CD4-positive, alpha-beta T cell treated with Interleukin-17A for 1 hour (primary cell): Measurements from ENCODE around the gene STOML2.
A peak's percentile ranks its signal among the peaks of the same experiment; 100 is the strongest.

Source experiments
- DNase-seq: peaks from one replicate; pipeline ENCODE4 v3.0.0-alpha.2; 2020

STOML2 gene

GRCh38 chr9:35071814-35072460 lies 31.0 kb downstream of the STOML2 start:
- DNase-seq, result peak; percentile 80

GRCh38 chr9:35070823-35071813 lies 31.8 kb downstream of the STOML2 start:
- DNase-seq, result no peak

DNA sequence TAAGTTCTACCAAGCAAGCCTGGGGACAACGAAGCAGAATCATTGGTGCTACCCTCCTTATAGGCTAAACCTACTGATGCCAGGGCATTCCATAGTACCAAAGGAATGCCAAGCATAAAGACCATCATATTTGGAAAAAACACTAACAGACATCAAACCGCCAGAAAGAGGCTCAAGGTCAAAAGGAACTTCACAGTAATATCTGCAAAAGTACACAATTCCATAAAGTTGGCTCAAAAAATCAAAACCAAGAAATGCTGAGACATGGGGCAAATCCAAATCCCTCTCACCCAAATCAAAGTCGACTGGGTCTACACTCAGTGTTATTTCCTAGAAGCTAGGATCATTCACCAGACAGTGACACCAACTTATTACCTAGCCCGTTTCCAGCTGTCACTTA lies 33.9 kb downstream of the STOML2 start:
- DNase-seq, result no peak

GRCh38 chr9:35067056-35067455 lies 35.9 kb downstream of the STOML2 start:
- no peak for DNase-seq

DNA sequence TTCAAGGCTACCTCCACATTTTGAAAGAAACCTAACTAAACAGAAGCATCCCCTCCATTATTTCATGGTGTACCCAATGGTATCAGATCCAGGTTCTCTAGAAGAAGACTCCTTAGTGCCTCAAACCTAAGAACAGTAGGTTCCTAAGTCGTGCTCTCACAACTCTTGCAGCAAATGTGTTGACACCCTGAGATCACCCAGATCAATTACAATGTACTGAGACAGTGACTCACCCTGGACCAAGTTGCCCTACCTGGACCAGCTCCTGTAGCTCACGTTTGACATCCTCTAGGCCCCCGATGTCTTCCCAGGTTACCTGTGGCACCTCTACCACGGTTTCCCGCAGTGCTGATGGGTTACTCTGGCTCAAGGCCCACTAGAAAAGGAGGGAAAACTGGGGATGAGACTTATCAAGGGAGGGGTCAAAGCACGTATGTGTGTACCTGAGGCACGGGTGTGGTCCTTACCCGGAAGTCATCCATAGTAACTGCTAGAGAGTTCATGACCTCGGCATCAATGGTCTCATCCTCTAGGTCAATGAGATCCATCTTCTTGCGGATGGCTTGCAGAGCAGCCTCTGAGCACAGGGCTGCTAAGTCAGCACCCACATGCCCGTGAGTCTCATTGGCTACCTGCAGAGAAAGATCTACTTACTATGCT lies 42.3 kb downstream of the STOML2 start:
- no peak for DNase-seq

DNA sequence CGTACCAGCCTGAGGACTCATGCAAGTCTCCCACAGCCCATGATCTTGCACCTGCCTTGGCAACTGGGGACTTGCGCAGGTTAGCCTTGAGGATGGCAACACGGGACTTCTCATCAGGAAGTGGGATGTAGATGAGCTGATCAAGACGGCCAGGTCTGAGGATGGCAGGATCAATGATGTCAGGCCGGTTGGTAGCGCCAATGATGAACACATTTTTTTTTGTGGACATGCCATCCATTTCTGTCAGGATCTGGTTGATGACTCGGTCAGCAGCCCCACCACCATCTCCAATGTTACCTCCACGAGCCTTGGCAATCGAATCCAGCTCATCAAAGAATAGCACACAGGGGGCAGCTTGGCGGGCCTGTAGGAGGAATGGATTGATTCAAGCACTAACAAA lies 43.5 kb downstream of the STOML2 start:
- no peak for DNase-seq

- DNase-seq, result no peak
Measured at GRCh38 chr9:35057271-35057620, 45.7 kb downstream of the STOML2 start.

- no peak for DNase-seq
Measured at GRCh38 chr9:35056571-35057270, 46.2 kb downstream of the STOML2 start.

DNA sequence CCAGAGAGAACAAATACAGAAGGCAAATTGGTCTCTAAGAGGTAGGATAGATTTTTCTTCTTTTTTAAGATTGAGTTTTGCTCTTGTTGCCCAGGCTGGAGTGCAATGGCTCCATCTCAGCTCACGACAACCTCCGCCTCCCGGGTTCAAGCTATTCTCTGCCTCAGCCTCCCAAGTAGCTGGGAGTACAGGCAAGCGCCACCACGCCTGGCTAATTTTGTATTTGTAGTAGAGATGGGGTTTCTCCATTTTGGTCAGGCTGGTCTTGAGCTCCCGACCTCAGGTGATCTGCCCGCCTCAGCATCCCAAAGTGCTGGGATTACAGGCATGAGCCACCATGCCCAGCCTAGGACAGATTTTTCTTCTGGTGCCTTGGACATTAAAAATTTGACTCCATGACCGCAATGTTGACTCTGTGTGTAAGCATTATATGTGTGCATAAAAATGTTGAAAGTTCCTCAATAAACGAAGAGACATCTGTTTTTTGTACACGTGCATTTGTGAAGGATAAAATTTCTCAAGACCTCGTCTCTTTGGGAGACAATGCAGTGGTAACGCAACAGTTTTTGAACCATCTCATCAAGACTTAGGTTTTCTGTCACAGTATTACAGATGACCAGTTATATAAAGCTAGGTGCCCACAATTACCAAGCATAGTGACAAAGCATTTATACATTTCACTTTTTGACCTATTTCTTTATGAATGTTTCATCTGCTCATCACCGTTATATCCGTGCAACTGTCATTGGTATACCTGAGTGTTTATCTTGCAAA lies 47.9 kb downstream of the STOML2 start:
- DNase-seq, result no peak

GRCh38 chr9:35054185-35054835 lies 48.6 kb downstream of the STOML2 start:
- DNase-seq, result no peak

- DNase-seq, result peak; percentile 57
Measured at GRCh38 chr9:35051069-35051967, 51.6 kb downstream of the STOML2 start.
